H9 (cell line): ENCODE measurements around the gene CPT2. TPM values are rescaled to one million over a fixed set of nuclear protein-coding genes. Genes with fewer than 3 reads are reported as not detected.

Experiments used
- DNase-seq: peaks from one replicate; pipeline ENCODE4 v3.0.0-alpha.2; 2017
- H2AFZ ChIP-seq: one replicate; pipeline ENCODE4 v1.6.1; 2013; ENCODE audit warnings: mild to moderate bottlenecking, low read length, control low read depth, moderate library complexity
- H2AK5ac ChIP-seq: 2 replicates; pipeline ENCODE4 v1.6.1; 2013; ENCODE audit warnings: low read length, control low read depth, mixed read lengths; ENCODE audit not compliant: insufficient read length
- H2BK120ac ChIP-seq: one replicate; pipeline ENCODE4 v1.6.1; 2013; ENCODE audit warnings: low read depth, mild to moderate bottlenecking, low read length, control low read depth, inconsistent platforms; ENCODE audit not compliant: poor library complexity, severe bottlenecking
- H2BK12ac ChIP-seq: 2 replicates; pipeline ENCODE4 v1.6.1; 2013; ENCODE audit warnings: low read length, control low read depth, mixed read lengths, low read depth; ENCODE audit not compliant: insufficient read length
- H2BK15ac ChIP-seq: 2 replicates; pipeline ENCODE4 v1.6.1; 2013; ENCODE audit warnings: low read depth, low read length, control low read depth
- H2BK20ac ChIP-seq: one replicate; pipeline ENCODE4 v1.6.1; 2013; ENCODE audit warnings: low read depth, mild to moderate bottlenecking, low read length, control low read depth, inconsistent platforms; ENCODE audit not compliant: poor library complexity, severe bottlenecking
- H2BK5ac ChIP-seq: 2 replicates; pipeline ENCODE4 v1.6.1; 2013; ENCODE audit warnings: low read length, control low read depth, mixed read lengths; ENCODE audit not compliant: insufficient read length
- H3K14ac ChIP-seq: 2 replicates; pipeline ENCODE4 v1.6.1; 2013; ENCODE audit warnings: low read length, control low read depth; ENCODE audit not compliant: insufficient read depth
- H3K18ac ChIP-seq: 2 replicates; pipeline ENCODE4 v1.6.1; 2013; ENCODE audit warnings: low read depth, mild to moderate bottlenecking, mixed read lengths, low read length, control low read depth; ENCODE audit not compliant: insufficient read length
- H3K23ac ChIP-seq: 2 replicates; pipeline ENCODE4 v1.6.1; 2013; ENCODE audit warnings: low read length, control low read depth, mixed read lengths, low read depth; ENCODE audit not compliant: insufficient read length
- H3K23me2 ChIP-seq: 2 replicates; pipeline ENCODE4 v1.6.1; 2013; ENCODE audit warnings: low read depth, mild to moderate bottlenecking, mixed read lengths, low read length, control low read depth; ENCODE audit not compliant: insufficient read length, poor library complexity, severe bottlenecking
- H3K27ac ChIP-seq: 2 replicates; pipeline ENCODE4 v1.5.1; 2013; ENCODE audit warnings: low read length, control low read depth, mixed read lengths, low read depth; ENCODE audit not compliant: insufficient read length
- H3K27me3 ChIP-seq: 2 replicates; pipeline ENCODE4 v1.6.1; 2013; ENCODE audit warnings: low read length, control low read depth, inconsistent platforms; ENCODE audit not compliant: insufficient read depth
- H3K4ac ChIP-seq: 2 replicates; pipeline ENCODE4 v1.6.1; 2013; ENCODE audit warnings: low read depth, mild to moderate bottlenecking, control low read depth, inconsistent platforms, low read length, moderate library complexity
- H3K4me1 ChIP-seq: 2 replicates; pipeline ENCODE4 v1.6.1; 2013; ENCODE audit warnings: low read length, control low read depth, inconsistent platforms; ENCODE audit not compliant: insufficient read depth
- H3K4me2 ChIP-seq: 2 replicates; pipeline ENCODE4 v1.6.1; 2013; ENCODE audit warnings: low read length, control low read depth, mixed read lengths; ENCODE audit not compliant: insufficient read length, insufficient read depth
- H3K56ac ChIP-seq: 2 replicates; pipeline ENCODE4 v1.6.1; 2013; ENCODE audit warnings: low read depth, mild to moderate bottlenecking, mixed read lengths, low read length, control low read depth; ENCODE audit not compliant: insufficient read length
- H3K79me1 ChIP-seq: 2 replicates; pipeline ENCODE4 v1.6.1; 2013; ENCODE audit warnings: low read depth, mild to moderate bottlenecking, moderate library complexity, low read length, control low read depth, inconsistent platforms; ENCODE audit not compliant: insufficient read depth, poor library complexity, severe bottlenecking
- H3K79me2 ChIP-seq: 2 replicates; pipeline ENCODE4 v1.6.1; 2013; ENCODE audit warnings: low read length, control low read depth, inconsistent platforms; ENCODE audit not compliant: insufficient read depth
- H3K9ac ChIP-seq: 2 replicates; pipeline ENCODE4 v1.6.1; 2013; ENCODE audit warnings: low read length, control low read depth, mixed read lengths; ENCODE audit not compliant: insufficient read length; ENCODE audit errors: extremely low read depth
- H3K9me3 ChIP-seq: one replicate; pipeline ENCODE4 v1.6.1; 2013; ENCODE audit warnings: low read depth, low read length, inconsistent platforms; ENCODE audit not compliant: control insufficient read depth
- H3T11ph ChIP-seq: one replicate; pipeline ENCODE4 v1.6.1; 2013; ENCODE audit warnings: mild to moderate bottlenecking, low read length, control low read depth, inconsistent platforms
- H4K20me1 ChIP-seq: one replicate; pipeline ENCODE4 v1.6.1; 2013; ENCODE audit not compliant: control insufficient read depth, insufficient read length, insufficient read depth
- H4K5ac ChIP-seq: 2 replicates; pipeline ENCODE4 v1.6.1; 2013; ENCODE audit warnings: low read depth, mild to moderate bottlenecking, mixed read lengths, low read length, control low read depth; ENCODE audit not compliant: insufficient read length
- H4K8ac ChIP-seq: replicated peaks from 2 replicates; pipeline ENCODE4 v1.6.1; 2013; ENCODE audit warnings: low read length, control low read depth, mixed read lengths, low read depth; ENCODE audit not compliant: insufficient read length
- H4K91ac ChIP-seq: 2 replicates; pipeline ENCODE4 v1.6.1; 2013; ENCODE audit warnings: low read depth, mild to moderate bottlenecking, moderate library complexity, mixed read lengths, low read length, control low read depth; ENCODE audit not compliant: insufficient read length
- H3K27ac Mint-ChIP-seq, 3 experiments: 2 replicates in 2 of 3; 3 replicates in 1 of 3; pipeline ENCODE4 v1.8.0; 2020 to 2021; ENCODE audit warnings: mixed read lengths in 3 of 3, mild to moderate bottlenecking in 1 of 3, moderate library complexity in 1 of 3
- H3K27me3 Mint-ChIP-seq: 2 replicates; pipeline ENCODE4 v1.8.0; 2021; ENCODE audit warnings: low read depth, mild to moderate bottlenecking, moderate library complexity, mixed read lengths
- H3K36me3 Mint-ChIP-seq, 3 experiments: 2 replicates in 2 of 3; 3 replicates in 1 of 3; pipeline ENCODE4 v1.8.0; 2020 to 2021; ENCODE audit warnings: low read depth in 3 of 3, mixed read lengths in 3 of 3; ENCODE audit not compliant: insufficient read depth in 1 of 3
- H3K4me1 Mint-ChIP-seq, 2 experiments: 2 replicates each; pipeline ENCODE4 v1.8.0; 2020; ENCODE audit warnings: mixed read lengths in 2 of 2
- H3K4me3 Mint-ChIP-seq, 2 experiments: 2 replicates in 1 of 2; 3 replicates in 1 of 2; pipeline ENCODE4 v1.8.0; 2020 to 2021; ENCODE audit warnings: mild to moderate bottlenecking in 2 of 2, mixed read lengths in 2 of 2, moderate library complexity in 1 of 2
- H3K9me3 Mint-ChIP-seq, 2 experiments: 2 replicates in 1 of 2; 3 replicates in 1 of 2; pipeline ENCODE4 v1.8.0; 2020; ENCODE audit warnings: mild to moderate bottlenecking in 2 of 2, mixed read lengths in 2 of 2, moderate library complexity in 1 of 2
- CTCF ChIP-seq: fragments of 200-600 bp; sonication (generic); conservative IDR thresholded peaks from 3 replicates; pipeline ENCODE4 v1.8.0; 2021; ENCODE audit warnings: antibody characterized with exemption, mild to moderate bottlenecking
- whole genome bisulfite sequencing: extraction: QIAGEN DNeasy Blood & Tissue Kit; methylation state at CpG from one replicate; pipeline ENCODE4 v1.1.7; 2013; ENCODE audit warnings: missing lambda C conversion rate, low lambda C conversion rate, mixed read lengths; ENCODE audit not compliant: insufficient read length; ENCODE audit errors: extremely low coverage; 5-methylcytosine and 5-hydroxymethylcytosine counted together
- total RNA-seq: library from RNA; stranded (reverse); gene quantifications from 2 replicates; pipeline ENCODE4 v1.2.1, GENCODE V29; 2021

Gene CPT2
- total RNA-seq, 1 experiment from 2014 or later, result 33.2 TPM

- DNase-seq, result no peak
- H3K4me1 ChIP-seq, result no peaks in the 10 kb centered on the region
- H3K4ac ChIP-seq, result no peak overlapping the region
- no peak overlapping the region for H4K91ac ChIP-seq
- H2AK5ac ChIP-seq, result no peak overlapping the region
- H3K36me3 Mint-ChIP-seq, result peaks cover 10 to 64% (median 42%) of the 10 kb centered on the region in 3 experiments; a peak in 5 of 7 replicates
- no peak overlapping the region for H2BK120ac ChIP-seq
- no peak overlapping the region for H3K4me2 ChIP-seq
- H3K27ac Mint-ChIP-seq, result no peak overlapping the region
- H4K8ac ChIP-seq, result no peak overlapping the region
- no peaks in the 10 kb centered on the region for H3K23me2 ChIP-seq
- TF ChIP-seq CTCF, result no peak
- H2BK15ac ChIP-seq, result no peak overlapping the region
- H3K9ac ChIP-seq, result no peak overlapping the region
- 100% methylated on average over 1 of the region's 4 CpGs for WGBS
- no peak overlapping the region for H3T11ph ChIP-seq
- no peak overlapping the region for H4K5ac ChIP-seq
- H3K79me1 ChIP-seq, result no peaks in the 10 kb centered on the region
- H3K56ac ChIP-seq, result no peak overlapping the region
- H3K27me3 Mint-ChIP-seq, result no peaks in the 10 kb centered on the region
- no peaks in the 10 kb centered on the region for H3K4me1 Mint-ChIP-seq
- H2BK20ac ChIP-seq, result no peak overlapping the region
- H3K18ac ChIP-seq, result no peak overlapping the region
- H2BK5ac ChIP-seq, result no peak overlapping the region
- no peak overlapping the region for H3K14ac ChIP-seq
- no peak overlapping the region for H3K27ac ChIP-seq
- H3K79me2 ChIP-seq, result no peaks in the 10 kb centered on the region
- H4K20me1 ChIP-seq, result no peaks in the 10 kb centered on the region
- no peaks in the 10 kb centered on the region for H3K9me3 ChIP-seq
- H3K27me3 ChIP-seq, result no peaks in the 10 kb centered on the region
- H2BK12ac ChIP-seq, result no peak overlapping the region
- no peak overlapping the region for H3K4me3 Mint-ChIP-seq
- H3K9me3 Mint-ChIP-seq, result no peaks in the 10 kb centered on the region
- H3K23ac ChIP-seq, result no peak overlapping the region
- H2AFZ ChIP-seq, result no peak overlapping the region
These were observed 49.9 kb downstream of the CPT2 start for GRCh38 chr1:53246261-53247134.
